ENCODE data around the gene HACL1.

GRCh38 chr3:15513116-15513515 lies 88.3 kb downstream of the HACL1 start:
- TF ChIP-seq EGR1 (IDR thresholded peaks at IDR 0.05) (no peak), TEAD4 (IDR thresholded peaks at IDR 0.05) (no peak), YY1 (IDR thresholded peaks at IDR 0.05; ENCODE audit: low read depth) (no peak), EP300 (IDR thresholded peaks at IDR 0.05; ENCODE audit: borderline replicate concordance) (no peak)
- TF ChIP-seq, protein P1, sequence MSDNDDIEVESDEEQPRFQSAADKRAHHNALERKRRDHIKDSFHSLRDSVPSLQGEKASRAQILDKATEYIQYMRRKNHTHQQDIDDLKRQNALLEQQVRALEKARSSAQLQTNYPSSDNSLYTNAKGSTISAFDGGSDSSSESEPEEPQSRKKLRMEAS (IDR thresholded peaks at IDR 0.05) = no peak
